Thoracic aorta (tissue), 2 donors: ENCODE results near the gene SLIT3. TPM values are rescaled to one million over a fixed set of nuclear protein-coding genes. Genes with fewer than 3 reads are reported as not detected.

Experiments used
- ATAC-seq: fragments of 150-250 bp; one replicate; pipeline ENCODE4 v1.8.0; 2017; ENCODE audit warnings: low read depth; ENCODE audit not compliant: insufficient number of reproducible peaks, low FRiP score
- DNase-seq: peaks from one replicate; pipeline ENCODE4 v3.0.0-alpha.2; 2020; ENCODE audit warnings: low spot score
- H3K27ac ChIP-seq, 2 donors: fragments of 200-600 bp; sonication (generic); 1 replicate in 1 of 2; 2 replicates in 1 of 2; pipeline ENCODE4 v1.5.1; 2016; ENCODE audit warnings: mild to moderate bottlenecking in 2 of 2, moderate library complexity in 2 of 2
- H3K27me3 ChIP-seq: fragments of 200-600 bp; sonication (generic); replicated peaks from 2 replicates; pipeline ENCODE4 v1.6.0; 2016; ENCODE audit warnings: mild to moderate bottlenecking; ENCODE audit not compliant: insufficient read depth
- H3K36me3 ChIP-seq: fragments of 200-600 bp; sonication (generic); one replicate; pipeline ENCODE4 v1.5.1; 2016
- H3K4me1 ChIP-seq, 2 donors: fragments of 200-600 bp; sonication (generic); 1 replicate in 1 of 2; 2 replicates in 1 of 2; pipeline versions ENCODE4 v1.5.1 to v1.6.0; 2016; ENCODE audit warnings: low read depth in 2 of 2, mild to moderate bottlenecking in 1 of 2; ENCODE audit not compliant: control insufficient read depth in 1 of 2
- H3K4me3 ChIP-seq: fragments of 200-600 bp; sonication (generic); 2 replicates; pipeline ENCODE4 v1.5.1; 2016; ENCODE audit warnings: mild to moderate bottlenecking
- H3K9me3 ChIP-seq: fragments of 200-600 bp; sonication (generic); 2 replicates; pipeline ENCODE4 v1.5.1; 2016
- CTCF ChIP-seq: fragments of 200-600 bp; sonication (generic); IDR thresholded peaks from one replicate; pipeline ENCODE4 v1.5.1; 2019; ENCODE audit warnings: antibody characterized with exemption
- total RNA-seq, 2 donors: library from RNA; depleted of rRNA; stranded (reverse); fragments of >200 nt; gene quantifications; one replicate each; pipeline versions ENCODE4 v1.1.0 to v1.2.3, GENCODE V29; 2016

Gene SLIT3
- total RNA-seq, 2 donors from 2014 or later: 80.1 to 86.9 TPM

DNA sequence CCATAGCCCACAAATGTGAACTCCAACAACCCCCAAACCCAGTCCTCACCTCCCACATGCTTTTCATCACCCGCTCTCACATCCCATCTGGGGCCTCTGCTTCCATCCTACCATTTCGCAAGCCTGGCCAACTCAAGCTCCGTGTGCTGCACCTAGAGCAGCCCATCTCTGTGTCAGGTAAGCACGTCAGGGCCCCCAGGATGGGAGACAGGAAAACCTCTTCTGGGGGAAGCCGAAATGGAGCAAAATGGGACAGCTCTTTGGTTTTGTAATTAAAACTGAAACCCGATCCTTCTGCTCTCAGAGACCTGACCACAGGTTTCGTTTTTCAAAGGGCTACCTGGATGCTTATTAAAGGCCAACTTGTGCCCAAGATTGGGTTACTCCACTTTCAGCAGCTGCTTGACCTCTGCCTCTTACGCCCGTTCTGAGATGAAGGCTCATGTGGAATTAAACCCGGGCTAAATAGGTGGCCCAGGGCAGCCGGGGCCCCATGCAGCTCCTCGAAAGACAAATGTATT lies 287.7 kb downstream of the SLIT3 start:
- no peak overlapping the region for H3K4me3 ChIP-seq
- H3K27me3 ChIP-seq: no peaks in the 10 kb centered on the region
- no peak overlapping the region for H3K27ac ChIP-seq
- no peak for ATAC-seq
- peaks cover 0 to 13% of the 10 kb centered on the region in 2 donors for H3K4me1 ChIP-seq
- no peak for DNase-seq
- no peaks in the 10 kb centered on the region for H3K36me3 ChIP-seq
- no peak for TF ChIP-seq CTCF
- H3K9me3 ChIP-seq: no peaks in the 10 kb centered on the region

- TF ChIP-seq CTCF: no peak
- H3K27ac ChIP-seq: no peak overlapping the region
- H3K27me3 ChIP-seq: no peaks in the 10 kb centered on the region
- DNase-seq (no peak), ATAC-seq (no peak)
- no peaks in the 10 kb centered on the region for H3K36me3 ChIP-seq
- no peaks in the 10 kb centered on the region for H3K9me3 ChIP-seq
- peaks cover 0 to 13% of the 10 kb centered on the region in 2 donors for H3K4me1 ChIP-seq
- H3K4me3 ChIP-seq: no peak overlapping the region
These were observed 288.5 kb downstream of the SLIT3 start for GRCh38 chr5:169012450-169012849.

- no peak overlapping the region for H3K27ac ChIP-seq
- no peak overlapping the region for H3K4me3 ChIP-seq
- TF ChIP-seq CTCF: no peak
- H3K36me3 ChIP-seq: no peaks in the 10 kb centered on the region
- no peaks in the 10 kb centered on the region for H3K27me3 ChIP-seq
- DNase-seq: no peak
- ATAC-seq: no peak
- H3K4me1 ChIP-seq: peaks cover 0 to 13% of the 10 kb centered on the region in 2 donors
- no peaks in the 10 kb centered on the region for H3K9me3 ChIP-seq
These were observed 289.5 kb downstream of the SLIT3 start for GRCh38 chr5:169011451-169011850.

DNA sequence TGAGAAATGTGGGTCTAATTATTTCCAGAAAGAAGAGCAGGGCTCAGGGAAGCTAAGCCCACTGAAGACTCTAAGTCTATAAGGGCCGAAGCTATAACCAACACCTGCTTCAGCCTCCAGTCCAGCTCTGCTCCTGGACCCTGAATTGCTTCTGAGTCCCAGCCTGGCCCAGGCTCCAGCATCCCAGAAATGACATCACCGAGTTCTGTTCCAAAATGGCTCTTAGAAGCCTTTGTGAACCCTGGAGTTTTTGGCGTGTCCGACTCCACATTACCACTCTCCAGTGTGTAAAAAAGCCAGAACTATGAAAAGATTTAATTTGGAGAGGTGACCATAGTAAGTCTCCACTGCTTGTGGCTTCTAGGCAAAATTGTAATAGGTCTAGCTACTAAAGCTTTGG lies 289.9 kb downstream of the SLIT3 start:
- DNase-seq (no peak), ATAC-seq (no peak)
- H3K4me1 ChIP-seq: peaks cover 0 to 13% of the 10 kb centered on the region in 2 donors
- H3K27me3 ChIP-seq: no peaks in the 10 kb centered on the region
- H3K9me3 ChIP-seq: no peaks in the 10 kb centered on the region
- no peak for TF ChIP-seq CTCF
- H3K27ac ChIP-seq: no peak overlapping the region
- H3K4me3 ChIP-seq: no peak overlapping the region
- H3K36me3 ChIP-seq: no peaks in the 10 kb centered on the region

DNA sequence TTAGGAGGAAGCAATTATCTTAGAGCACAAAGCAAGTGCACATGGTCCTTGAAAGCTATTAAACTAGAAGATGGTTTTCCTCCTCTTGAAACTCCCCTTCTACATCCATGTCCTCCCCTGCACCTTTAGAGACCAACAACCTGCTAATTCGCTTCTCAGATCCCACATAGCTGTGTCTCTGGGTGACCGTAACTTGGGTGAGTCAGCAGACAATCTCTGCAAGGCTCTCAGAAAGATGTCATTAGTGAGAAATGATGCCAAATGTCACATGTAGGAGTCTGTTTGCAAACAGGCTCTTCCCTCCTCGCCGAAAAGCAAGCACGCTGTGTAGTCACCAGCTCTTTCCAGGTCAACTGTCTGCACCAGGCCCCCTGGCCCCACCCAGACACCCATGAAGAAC lies 291.8 kb downstream of the SLIT3 start:
- Histone ChIP-seq H3K27me3 (no peaks in the 10 kb centered on the region), H3K4me1 (peaks cover 4 to 20% of the 10 kb centered on the region in 2 donors), H3K4me3 (no peak overlapping the region), H3K9me3 (no peaks in the 10 kb centered on the region), H3K36me3 (no peaks in the 10 kb centered on the region), H3K27ac (no peak overlapping the region)
- DNase-seq: no peak
- ATAC-seq: no peak
- TF ChIP-seq CTCF: no peak
